ENCODE measurements around the gene EIF2A. TPM values are rescaled to one million over a fixed set of nuclear protein-coding genes. Genes with fewer than 3 reads are reported as not detected.
"Not testable (repeated sequence)": the region's sequence is repeated elsewhere in the genome, so short reads cannot be mapped to it uniquely, and the experiment has no call there.

The EIF2A gene
- 117 and 221 TPM in 2 replicates for total RNA-seq

GRCh38 chr3:150546226-150547044 is at the start of gene EIF2A, which contains the start of gene SERP1:
Gene EIF2A, plus strand, starts transcription at chr3:150546787. Its CDS starts 16 bp downstream, at chr3:150546803.
Gene SERP1, minus strand, starts transcription at chr3:150546496. Its CDS starts 361 bp downstream, at chr3:150546135.
- peak; percentile 100 for DNase-seq (ENCODE audit: low read depth in 2 of 2)

GRCh38 chr3:150497956-150498355 is 48.6 kb upstream of the EIF2A start:
- peak; percentile 73 to 75 for DNase-seq (ENCODE audit: low read depth in 2 of 2)

GRCh38 chr3:150500960-150501359 is 45.6 kb upstream of the EIF2A start:
- DNase-seq (ENCODE audit: low read depth in 2 of 2) = not testable (repeated sequence)

GRCh38 chr3:150503402-150504099 is 43.0 kb upstream of the EIF2A start:
- DNase-seq (ENCODE audit: low read depth in 2 of 2) = no peak

- peak in 1 of 2 donors; percentile 77 for DNase-seq (ENCODE audit: low read depth in 2 of 2)
Observed at GRCh38 chr3:150504483-150504882, 42.1 kb upstream of the EIF2A start.

GRCh38 chr3:150508401-150508800 is 38.2 kb upstream of the EIF2A start:
- DNase-seq (ENCODE audit: low read depth in 2 of 2) = no peak

- DNase-seq (ENCODE audit: low read depth in 2 of 2) = no peak
Observed at GRCh38 chr3:150509780-150510179, 36.8 kb upstream of the EIF2A start.

- DNase-seq (ENCODE audit: low read depth in 2 of 2) = no peak
Observed at GRCh38 chr3:150511122-150511821, 35.3 kb upstream of the EIF2A start.

- DNase-seq (ENCODE audit: low read depth in 2 of 2) = no peak
Observed at GRCh38 chr3:150515210-150515609, 31.4 kb upstream of the EIF2A start.

- no peak for DNase-seq (ENCODE audit: low read depth in 2 of 2)
Observed at GRCh38 chr3:150519026-150519425, 27.6 kb upstream of the EIF2A start.

- DNase-seq (ENCODE audit: low read depth in 2 of 2) = no peak
Observed at GRCh38 chr3:150520408-150520807, 26.2 kb upstream of the EIF2A start.

GRCh38 chr3:150521463-150521862 is 25.1 kb upstream of the EIF2A start:
- no peak for DNase-seq (ENCODE audit: low read depth in 2 of 2)

- DNase-seq (ENCODE audit: low read depth in 2 of 2) = no peak
Observed at GRCh38 chr3:150523538-150523937, 23.0 kb upstream of the EIF2A start.

GRCh38 chr3:150527464-150528255 is 18.9 kb upstream of the EIF2A start:
- DNase-seq (ENCODE audit: low read depth in 2 of 2) = no peak

- DNase-seq (ENCODE audit: low read depth in 2 of 2) = peak; percentile 33 to 55
Observed at GRCh38 chr3:150528354-150528797, 18.2 kb upstream of the EIF2A start.

- DNase-seq (ENCODE audit: low read depth in 2 of 2) = no peak
Observed at GRCh38 chr3:150531775-150532174, 14.8 kb upstream of the EIF2A start.

- no peak for DNase-seq (ENCODE audit: low read depth in 2 of 2)
Observed at GRCh38 chr3:150535204-150535603, 11.4 kb upstream of the EIF2A start.

GRCh38 chr3:150538324-150539208 is 8.0 kb upstream of the EIF2A start:
- DNase-seq (ENCODE audit: low read depth in 2 of 2) = no peak

- no peak for DNase-seq (ENCODE audit: low read depth in 2 of 2)
Observed at GRCh38 chr3:150540297-150540696, 6.3 kb upstream of the EIF2A start.

- no peak for DNase-seq (ENCODE audit: low read depth in 2 of 2)
Observed at GRCh38 chr3:150540991-150541390, 5.6 kb upstream of the EIF2A start.
